Astrocyte (in vitro differentiated cells and primary cell): ENCODE data around the gene DISP3. TPM values are rescaled to one million over a fixed set of nuclear protein-coding genes. Genes with fewer than 3 reads are reported as not detected.

Experiments
- DNase-seq: peaks from one replicate; pipeline ENCODE4 v3.0.0-alpha.2; 2010; ENCODE audit warnings: low read depth
- FAIRE-seq: peaks from 2 replicates; lab custom pipeline; 2011; peaks lifted over from hg19 to GRCh38; lab: Jason Lieb, UNC
- H2AFZ ChIP-seq: 2 replicates; pipeline ENCODE4 v1.6.0; 2012; ENCODE audit warnings: low read depth, low read length, inconsistent platforms
- H3K27ac ChIP-seq: 2 replicates; pipeline ENCODE4 v1.5.1; 2011; ENCODE audit warnings: low read depth, low read length, inconsistent platforms
- H3K27me3 ChIP-seq: 2 replicates; pipeline ENCODE4 v1.6.0; 2011; ENCODE audit warnings: low read length, inconsistent platforms; ENCODE audit not compliant: insufficient read depth
- H3K36me3 ChIP-seq: 2 replicates; pipeline ENCODE4 v1.5.1; 2011; ENCODE audit warnings: low read length, inconsistent platforms; ENCODE audit not compliant: insufficient read depth
- H3K4me1 ChIP-seq: 2 replicates; pipeline ENCODE4 v1.5.1; 2011; ENCODE audit warnings: low read length, inconsistent platforms; ENCODE audit not compliant: insufficient read depth
- H3K4me2 ChIP-seq: 2 replicates; pipeline ENCODE4 v1.6.0; 2012; ENCODE audit warnings: low read length, inconsistent platforms
- H3K4me3 ChIP-seq: 2 replicates; pipeline ENCODE4 v1.5.1; 2011; ENCODE audit warnings: low read depth, mild to moderate bottlenecking, low read length, inconsistent platforms; ENCODE audit not compliant: insufficient read depth
- H3K79me2 ChIP-seq: 2 replicates; pipeline ENCODE4 v1.6.0; 2012; ENCODE audit warnings: mild to moderate bottlenecking, low read length, inconsistent platforms; ENCODE audit not compliant: insufficient read depth
- H3K9ac ChIP-seq: 2 replicates; pipeline ENCODE4 v1.6.0; 2012; ENCODE audit warnings: mild to moderate bottlenecking, low read length, inconsistent platforms
- H3K9me3 ChIP-seq: 2 replicates; pipeline ENCODE4 v1.5.1; 2012; ENCODE audit warnings: low read depth, mild to moderate bottlenecking, low read length, inconsistent platforms; ENCODE audit not compliant: insufficient read depth
- H4K20me1 ChIP-seq: 2 replicates; pipeline ENCODE4 v1.6.0; 2012; ENCODE audit warnings: low read length, inconsistent platforms; ENCODE audit not compliant: insufficient read depth
- H3K27ac Mint-ChIP-seq: one replicate; pipeline ENCODE4 v1.8.0; 2021; ENCODE audit warnings: mild to moderate bottlenecking, mixed read lengths; ENCODE audit not compliant: unreplicated experiment
- H3K27me3 Mint-ChIP-seq: one replicate; pipeline ENCODE4 v1.8.0; 2021; ENCODE audit warnings: low read depth, mixed read lengths; ENCODE audit not compliant: unreplicated experiment
- H3K36me3 Mint-ChIP-seq: one replicate; pipeline ENCODE4 v1.8.0; 2021; ENCODE audit warnings: low read depth, mixed read lengths; ENCODE audit not compliant: unreplicated experiment
- H3K4me1 Mint-ChIP-seq: one replicate; pipeline ENCODE4 v1.8.0; 2021; ENCODE audit warnings: low read depth, mixed read lengths; ENCODE audit not compliant: unreplicated experiment
- H3K4me3 Mint-ChIP-seq: one replicate; pipeline ENCODE4 v1.8.0; 2021; ENCODE audit warnings: mild to moderate bottlenecking, moderate library complexity, mixed read lengths; ENCODE audit not compliant: unreplicated experiment
- H3K9me3 Mint-ChIP-seq: one replicate; pipeline ENCODE4 v1.8.0; 2021; ENCODE audit warnings: mild to moderate bottlenecking, mixed read lengths; ENCODE audit not compliant: unreplicated experiment
- CTCF ChIP-seq: IDR thresholded peaks from 2 replicates; pipeline ENCODE4 v1.5.1; 2011; ENCODE audit warnings: low read depth, mild to moderate bottlenecking, inconsistent platforms, low read length, moderate library complexity; ENCODE audit not compliant: insufficient read depth
- EZH2 ChIP-seq: IDR thresholded peaks from 2 replicates; pipeline ENCODE4 v1.6.1; 2012; ENCODE audit warnings: mild to moderate bottlenecking, low read length, inconsistent platforms; ENCODE audit not compliant: insufficient read depth
- total RNA-seq: library from RNA; stranded (reverse); gene quantifications from 2 replicates; pipeline ENCODE4 v1.2.1, GENCODE V29; 2021

Gene DISP3
- total RNA-seq, 1 donor from 2014 or later: 0.32 TPM

- H3K4me1 Mint-ChIP-seq: no peaks in the 10 kb centered on the region
- H4K20me1 ChIP-seq: no peaks in the 10 kb centered on the region
- no peak for TF ChIP-seq EZH2
- TF ChIP-seq CTCF: no peak
- no peaks in the 10 kb centered on the region for H3K4me1 ChIP-seq
- FAIRE-seq (no peak), DNase-seq (no peak)
- H3K27me3 ChIP-seq: no peaks in the 10 kb centered on the region
- no peaks in the 10 kb centered on the region for H3K9me3 Mint-ChIP-seq
- H3K27me3 Mint-ChIP-seq: peaks cover 81% of the 10 kb centered on the region
- H3K36me3 Mint-ChIP-seq: no peaks in the 10 kb centered on the region
- no peaks in the 10 kb centered on the region for H3K79me2 ChIP-seq
- H3K4me2 ChIP-seq: no peak overlapping the region
- H3K36me3 ChIP-seq: no peaks in the 10 kb centered on the region
- H3K4me3 ChIP-seq: no peak overlapping the region
- H3K27ac Mint-ChIP-seq: no peak overlapping the region
- H3K9me3 ChIP-seq: no peaks in the 10 kb centered on the region
- no peak overlapping the region for H3K27ac ChIP-seq
- no peak overlapping the region for H3K4me3 Mint-ChIP-seq
- no peak overlapping the region for H2AFZ ChIP-seq
- no peak overlapping the region for H3K9ac ChIP-seq
Observed at GRCh38 chr1:11453742-11454491, 25.0 kb upstream of the DISP3 start.

GRCh38 chr1:11455967-11456570 lies 22.9 kb upstream of the DISP3 start:
- no peak for FAIRE-seq
- no peaks in the 10 kb centered on the region for H3K4me1 ChIP-seq
- peaks cover 72% of the 10 kb centered on the region for H3K27me3 Mint-ChIP-seq

More at GRCh38 chr1:11455967-11456570, 22.9 kb upstream of the DISP3 start:
- Histone ChIP-seq H3K27ac (no peak overlapping the region), H4K20me1 (no peaks in the 10 kb centered on the region), H3K27me3 (no peaks in the 10 kb centered on the region), H2AFZ (no peak overlapping the region), H3K4me3 (no peak overlapping the region), H3K9me3 (no peaks in the 10 kb centered on the region), H3K9ac (no peak overlapping the region), H3K36me3 (no peaks in the 10 kb centered on the region), H3K4me2 (no peak overlapping the region), H3K79me2 (no peaks in the 10 kb centered on the region)
- no peaks in the 10 kb centered on the region for H3K9me3 Mint-ChIP-seq
- no peaks in the 10 kb centered on the region for H3K4me1 Mint-ChIP-seq
- H3K27ac Mint-ChIP-seq: no peak overlapping the region
- no peaks in the 10 kb centered on the region for H3K36me3 Mint-ChIP-seq
- DNase-seq: no peak
- no peak overlapping the region for H3K4me3 Mint-ChIP-seq
- no peak for TF ChIP-seq EZH2
- TF ChIP-seq CTCF: no peak
